Hepatocyte (in vitro differentiated cells): ENCODE results near the gene PWWP2B. TPM values are rescaled to one million over a fixed set of nuclear protein-coding genes. Genes with fewer than 3 reads are reported as not detected.
"Not testable (repeated sequence)": the region's sequence is repeated elsewhere in the genome, so short reads cannot be mapped to it uniquely, and the experiment has no call there.

Source experiments
- DNase-seq: peaks from one replicate; pipeline ENCODE4 v3.0.0-alpha.2; 2016; ENCODE audit warnings: low spot score
- H2AFZ ChIP-seq: fragments of 200-600 bp; sonication (generic); 2 replicates; pipeline ENCODE4 v1.6.0; 2016; ENCODE audit warnings: antibody characterized with exemption, mild to moderate bottlenecking
- H3K27ac ChIP-seq: fragments of 200-600 bp; sonication (generic); 2 replicates; pipeline ENCODE4 v1.5.1; 2016; ENCODE audit warnings: mild to moderate bottlenecking
- H3K27me3 ChIP-seq: fragments of 200-600 bp; sonication (generic); 2 replicates; pipeline ENCODE4 v1.6.1; 2016
- H3K36me3 ChIP-seq: fragments of 200-600 bp; sonication (generic); replicated peaks from 2 replicates; pipeline ENCODE4 v1.5.1; 2016; ENCODE audit warnings: low read depth; ENCODE audit not compliant: insufficient read depth
- H3K4me1 ChIP-seq: fragments of 200-600 bp; sonication (generic); 2 replicates; pipeline ENCODE4 v1.5.1; 2016; ENCODE audit warnings: mild to moderate bottlenecking, moderate library complexity; ENCODE audit not compliant: insufficient read depth
- H3K4me2 ChIP-seq: fragments of 200-600 bp; sonication (generic); 2 replicates; pipeline ENCODE4 v1.6.0; 2016
- H3K4me3 ChIP-seq: fragments of 200-600 bp; sonication (generic); 2 replicates; pipeline ENCODE4 v1.5.1; 2016; ENCODE audit warnings: mild to moderate bottlenecking
- H3K79me2 ChIP-seq: fragments of 200-600 bp; sonication (generic); 2 replicates; pipeline ENCODE4 v1.6.0; 2017; ENCODE audit warnings: mild to moderate bottlenecking
- H3K9me2 ChIP-seq: fragments of 200-600 bp; sonication (generic); replicated peaks from 2 replicates; pipeline ENCODE4 v1.6.0; 2017; ENCODE audit warnings: mild to moderate bottlenecking; ENCODE audit not compliant: insufficient read depth
- H3K9me3 ChIP-seq: fragments of 200-600 bp; sonication (generic); 2 replicates; pipeline ENCODE4 v1.5.1; 2016; ENCODE audit warnings: low read depth, mild to moderate bottlenecking
- H4K20me1 ChIP-seq: fragments of 200-600 bp; sonication (generic); 2 replicates; pipeline ENCODE4 v1.6.0; 2016; ENCODE audit warnings: mild to moderate bottlenecking; ENCODE audit not compliant: insufficient read depth, poor library complexity, severe bottlenecking
- EZH2 ChIP-seq: fragments of 200-600 bp; sonication (generic); IDR thresholded peaks from 2 replicates; pipeline ENCODE4 v1.6.1; 2016; ENCODE audit warnings: antibody characterized with exemption, mild to moderate bottlenecking, borderline replicate concordance
- EZH2phosphoT487 ChIP-seq: fragments of 200-600 bp; sonication (generic); IDR thresholded peaks from one replicate; pipeline ENCODE4 v1.6.1; 2018; ENCODE audit warnings: antibody characterized with exemption, mild to moderate bottlenecking, low read depth, moderate library complexity; ENCODE audit not compliant: unreplicated experiment, severe bottlenecking
- WGBS: methylation state at CpG from one replicate; pipeline ENCODE4 v1.1.6; 2016; ENCODE audit warnings: low lambda C conversion rate; ENCODE audit errors: missing lambda C conversion rate; 5-methylcytosine and 5-hydroxymethylcytosine counted together
- polyA plus RNA-seq: library from polyadenylated mRNA; unstranded; fragments of >200 nt; fragmentation: Nextera tagmentation; extraction: Ambion mirVana; gene quantifications from 2 replicates; pipeline ENCODE4 v1.2.1, GENCODE V29; 2016
- total RNA-seq: library from RNA; depleted of rRNA; stranded (reverse); fragments of >200 nt; gene quantifications from 2 replicates; pipeline ENCODE4 v1.2.3, GENCODE V29; 2014
- TF ChIP-seq, protein P1 (sequence below): fragments of 200-600 bp; sonication (generic); IDR thresholded peaks from 2 replicates; pipeline ENCODE4 v1.5.1; 2016; ENCODE audit warnings: antibody characterized with exemption, mild to moderate bottlenecking; ENCODE audit not compliant: poor library complexity

The PWWP2B gene
- total and polyA plus RNA-seq, 2 experiments from 2014 or later, result 10.7 to 18.0 TPM

DNA sequence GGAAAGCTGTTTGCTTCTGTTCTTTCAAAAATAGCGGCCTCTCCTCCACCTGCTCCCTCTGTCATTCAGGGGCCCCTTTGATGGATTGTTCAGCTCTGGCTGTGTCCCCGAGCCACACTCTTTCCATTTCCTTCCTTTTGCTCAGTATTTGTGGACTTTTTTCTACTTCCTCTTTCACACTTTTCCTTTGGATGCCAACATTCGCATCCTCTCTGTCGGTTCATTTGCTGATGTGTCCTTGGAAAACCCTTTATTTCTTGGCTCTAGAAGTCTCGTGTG, 11.7 kb upstream of the PWWP2B start:
- Histone ChIP-seq H3K79me2 (no peaks in the 10 kb centered on the region), H3K4me1 (peaks cover 16% of the 10 kb centered on the region), H3K27me3 (no peaks in the 10 kb centered on the region), H4K20me1 (no peaks in the 10 kb centered on the region), H3K36me3 (no peaks in the 10 kb centered on the region), H3K9me3 (no peaks in the 10 kb centered on the region), H3K9me2 (no peaks in the 10 kb centered on the region), H3K4me3 (no peak overlapping the region), H2AFZ (no peak overlapping the region), H3K27ac (no peak overlapping the region), H3K4me2 (no peak overlapping the region)
- 83% methylated on average over 5 of the region's 5 CpGs for WGBS
- TF ChIP-seq, protein P1, sequence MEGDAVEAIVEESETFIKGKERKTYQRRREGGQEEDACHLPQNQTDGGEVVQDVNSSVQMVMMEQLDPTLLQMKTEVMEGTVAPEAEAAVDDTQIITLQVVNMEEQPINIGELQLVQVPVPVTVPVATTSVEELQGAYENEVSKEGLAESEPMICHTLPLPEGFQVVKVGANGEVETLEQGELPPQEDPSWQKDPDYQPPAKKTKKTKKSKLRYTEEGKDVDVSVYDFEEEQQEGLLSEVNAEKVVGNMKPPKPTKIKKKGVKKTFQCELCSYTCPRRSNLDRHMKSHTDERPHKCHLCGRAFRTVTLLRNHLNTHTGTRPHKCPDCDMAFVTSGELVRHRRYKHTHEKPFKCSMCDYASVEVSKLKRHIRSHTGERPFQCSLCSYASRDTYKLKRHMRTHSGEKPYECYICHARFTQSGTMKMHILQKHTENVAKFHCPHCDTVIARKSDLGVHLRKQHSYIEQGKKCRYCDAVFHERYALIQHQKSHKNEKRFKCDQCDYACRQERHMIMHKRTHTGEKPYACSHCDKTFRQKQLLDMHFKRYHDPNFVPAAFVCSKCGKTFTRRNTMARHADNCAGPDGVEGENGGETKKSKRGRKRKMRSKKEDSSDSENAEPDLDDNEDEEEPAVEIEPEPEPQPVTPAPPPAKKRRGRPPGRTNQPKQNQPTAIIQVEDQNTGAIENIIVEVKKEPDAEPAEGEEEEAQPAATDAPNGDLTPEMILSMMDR, result no peak
- no peak for TF ChIP-seq EZH2
- no peak for TF ChIP-seq EZH2phosphoT487
- DNase-seq, result no peak

DNA sequence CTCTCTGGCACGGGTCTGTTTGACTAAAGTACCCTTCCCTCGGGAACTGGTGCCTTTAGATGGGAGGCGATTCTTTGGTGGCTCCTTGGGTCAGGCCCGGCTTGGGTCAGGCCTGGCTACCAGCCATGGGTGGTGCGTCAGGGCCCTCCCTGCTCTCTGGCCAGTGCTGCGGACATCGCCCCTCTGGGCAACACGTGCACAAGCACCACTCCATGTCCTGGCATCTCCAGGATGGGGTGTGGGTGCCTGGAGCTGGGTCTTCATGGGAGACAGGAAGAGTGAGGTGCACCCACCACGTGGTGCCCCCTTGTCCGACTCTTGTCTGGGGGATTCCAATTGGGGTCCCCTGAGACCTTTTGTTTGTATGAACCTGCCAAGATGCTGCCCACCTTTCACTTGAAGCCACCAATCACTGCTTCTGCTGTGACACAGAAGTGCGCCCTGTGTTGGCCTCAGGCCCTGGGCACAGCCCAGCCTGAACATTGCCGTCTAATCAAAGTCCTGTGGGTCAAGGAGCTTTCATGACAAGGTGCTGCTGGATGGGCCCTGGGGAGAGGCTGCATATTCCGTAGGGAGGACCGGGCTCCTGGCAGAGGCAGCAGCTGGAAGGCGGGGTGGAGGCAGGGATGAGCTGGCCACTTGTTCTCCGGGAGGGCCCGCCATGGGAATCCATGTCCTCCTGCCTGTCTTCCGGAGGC, 11.1 kb upstream of the PWWP2B start:
- WGBS, result 90% methylated on average over 17 of the region's 18 CpGs

DNA sequence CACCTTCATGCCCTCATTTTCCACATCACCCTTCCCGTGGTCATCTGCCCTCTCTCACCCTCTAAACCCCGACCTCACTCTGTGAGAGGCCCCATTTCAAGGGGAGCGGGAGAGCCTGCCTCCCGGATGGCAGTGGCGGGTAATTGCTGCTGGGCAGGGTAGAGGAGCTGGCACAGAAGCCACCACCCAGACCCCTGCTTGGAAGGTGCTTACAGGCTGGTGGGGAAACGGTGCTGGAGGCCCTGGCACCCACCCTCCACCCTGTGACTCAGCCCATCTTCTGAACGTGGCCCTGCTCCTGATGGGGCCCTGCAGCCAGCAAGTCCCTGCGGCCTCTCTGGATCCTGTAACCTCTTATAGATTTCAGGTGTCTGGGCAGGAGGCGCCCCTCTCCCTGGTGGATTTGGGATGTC, 10.6 kb upstream of the PWWP2B start:
- no peaks in the 10 kb centered on the region for H3K36me3 ChIP-seq
- 85% methylated on average over 9 of the region's 9 CpGs for WGBS

More for the DNA sequence above, 11.1 kb upstream of the PWWP2B start:
- no peaks in the 10 kb centered on the region for H3K36me3 ChIP-seq
- H3K27me3 ChIP-seq, result no peaks in the 10 kb centered on the region
- no peak for DNase-seq
- H3K27ac ChIP-seq, result no peak overlapping the region
- peaks cover 16% of the 10 kb centered on the region for H3K4me1 ChIP-seq
- no peak overlapping the region for H3K4me3 ChIP-seq
- H3K4me2 ChIP-seq, result no peak overlapping the region
- no peaks in the 10 kb centered on the region for H4K20me1 ChIP-seq
- no peaks in the 10 kb centered on the region for H3K9me2 ChIP-seq
- H3K79me2 ChIP-seq, result no peaks in the 10 kb centered on the region
- no peak overlapping the region for H2AFZ ChIP-seq
- no peaks in the 10 kb centered on the region for H3K9me3 ChIP-seq
- TF ChIP-seq, protein P1, result no peak
- TF ChIP-seq EZH2phosphoT487, result no peak
- no peak for TF ChIP-seq EZH2

DNA sequence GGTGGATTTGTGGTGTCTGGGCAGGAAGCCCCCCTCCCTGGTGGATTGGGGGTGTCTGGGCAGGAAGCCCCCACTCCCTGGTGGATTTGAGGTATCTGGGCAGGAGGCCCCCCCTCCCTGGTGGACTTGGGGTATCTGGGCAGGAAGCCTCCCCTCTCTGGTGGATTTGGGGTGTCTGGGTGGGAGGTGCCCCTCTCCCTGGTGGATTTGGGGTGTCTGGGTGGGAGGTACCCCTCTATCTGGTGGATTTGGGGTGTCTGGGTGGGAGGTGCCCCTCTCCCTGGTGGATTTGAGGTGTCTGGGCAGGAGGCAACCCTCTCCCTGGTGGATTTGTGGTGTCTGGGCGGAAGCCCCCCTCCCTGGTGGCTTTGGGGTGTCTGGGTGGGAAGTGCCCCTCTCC, 10.1 kb upstream of the PWWP2B start:
- H3K79me2 ChIP-seq, H3K27ac ChIP-seq, H4K20me1 ChIP-seq, H3K36me3 ChIP-seq, H3K27me3 ChIP-seq, H3K9me2 ChIP-seq, H3K9me3 ChIP-seq, DNase-seq, H3K4me3 ChIP-seq, H2AFZ ChIP-seq, H3K4me2 ChIP-seq: not testable (repeated sequence)
- peaks cover 22% of the 10 kb centered on the region for H3K4me1 ChIP-seq
- WGBS, result no CpG with 5 or more reads among the region's 1 CpG

More for the DNA sequence above, 10.6 kb upstream of the PWWP2B start:
- peaks cover 20% of the 10 kb centered on the region for H3K4me1 ChIP-seq
- no peaks in the 10 kb centered on the region for H3K27me3 ChIP-seq
- H3K9me2 ChIP-seq, result no peaks in the 10 kb centered on the region
- no peaks in the 10 kb centered on the region for H3K79me2 ChIP-seq
- no peak overlapping the region for H3K4me2 ChIP-seq
- H3K27ac ChIP-seq, result no peak overlapping the region
- no peaks in the 10 kb centered on the region for H4K20me1 ChIP-seq
- H3K9me3 ChIP-seq, result no peaks in the 10 kb centered on the region
- H3K4me3 ChIP-seq, result no peak overlapping the region
- TF ChIP-seq, protein P1, result no peak
- no peak for TF ChIP-seq EZH2phosphoT487
- no peak for TF ChIP-seq EZH2
- no peak for DNase-seq
- no peak overlapping the region for H2AFZ ChIP-seq
